Uterus (tissue), 2 donors: ENCODE data around the gene MAPKAPK2.

ENCODE experiments used
- POLR2A ChIP-seq, 2 donors: fragments of 450-650 bp; IDR thresholded peaks; one replicate each; pipeline ENCODE4 v1.6.1; 2016; ENCODE audit warnings: antibody characterized with exemption in 2 of 2, mild to moderate bottlenecking in 1 of 2, moderate library complexity in 1 of 2
- TF ChIP-seq, protein P1 (sequence below), 4 experiments: fragments of 200-600 bp in 2 of 4; fragments of 450-650 bp in 2 of 4; sonication (generic) in 2 of 4; IDR thresholded peaks; one replicate each; pipeline ENCODE4 v1.5.1; 2016 to 2019; ENCODE audit warnings: antibody characterized with exemption in 4 of 4, mild to moderate bottlenecking in 2 of 4, moderate library complexity in 1 of 4

DNA sequence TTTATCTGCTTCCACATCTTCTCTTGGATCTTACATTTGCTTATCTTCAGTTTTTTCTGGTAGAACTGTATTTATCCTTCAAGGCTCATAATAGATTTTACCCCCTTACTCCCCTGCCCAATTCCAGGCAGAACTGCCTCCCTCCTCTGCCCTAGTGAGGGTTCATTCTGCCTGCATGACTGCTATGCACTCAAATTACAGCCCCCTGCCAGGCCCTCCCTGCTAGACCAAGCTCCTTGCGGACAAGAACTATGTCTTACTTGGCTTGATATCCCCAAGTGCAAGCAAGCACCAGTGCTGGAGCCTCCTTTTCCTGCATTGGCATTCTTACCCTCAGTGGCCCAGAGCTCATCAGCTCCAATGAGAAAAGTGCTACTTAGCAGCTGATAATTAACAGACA is 18.1 kb downstream of the MAPKAPK2 start:
- TF ChIP-seq, protein P1, sequence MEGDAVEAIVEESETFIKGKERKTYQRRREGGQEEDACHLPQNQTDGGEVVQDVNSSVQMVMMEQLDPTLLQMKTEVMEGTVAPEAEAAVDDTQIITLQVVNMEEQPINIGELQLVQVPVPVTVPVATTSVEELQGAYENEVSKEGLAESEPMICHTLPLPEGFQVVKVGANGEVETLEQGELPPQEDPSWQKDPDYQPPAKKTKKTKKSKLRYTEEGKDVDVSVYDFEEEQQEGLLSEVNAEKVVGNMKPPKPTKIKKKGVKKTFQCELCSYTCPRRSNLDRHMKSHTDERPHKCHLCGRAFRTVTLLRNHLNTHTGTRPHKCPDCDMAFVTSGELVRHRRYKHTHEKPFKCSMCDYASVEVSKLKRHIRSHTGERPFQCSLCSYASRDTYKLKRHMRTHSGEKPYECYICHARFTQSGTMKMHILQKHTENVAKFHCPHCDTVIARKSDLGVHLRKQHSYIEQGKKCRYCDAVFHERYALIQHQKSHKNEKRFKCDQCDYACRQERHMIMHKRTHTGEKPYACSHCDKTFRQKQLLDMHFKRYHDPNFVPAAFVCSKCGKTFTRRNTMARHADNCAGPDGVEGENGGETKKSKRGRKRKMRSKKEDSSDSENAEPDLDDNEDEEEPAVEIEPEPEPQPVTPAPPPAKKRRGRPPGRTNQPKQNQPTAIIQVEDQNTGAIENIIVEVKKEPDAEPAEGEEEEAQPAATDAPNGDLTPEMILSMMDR (IDR thresholded peaks at IDR 0.05), result no peak
- no peak for TF ChIP-seq POLR2A (IDR thresholded peaks at IDR 0.05)
